Kidney epithelial cell (primary cell): ENCODE measurements around the gene USP24. TPM values are rescaled to one million over a fixed set of nuclear protein-coding genes. Genes with fewer than 3 reads are reported as not detected.

ENCODE experiments used
- DNase-seq: peaks from one replicate; pipeline ENCODE4 v3.0.0-alpha.2; 2010; ENCODE audit warnings: low read depth
- H3K27me3 ChIP-seq: 2 replicates; pipeline ENCODE4 v1.6.0; 2011; ENCODE audit warnings: low read length; ENCODE audit not compliant: control insufficient read depth, insufficient read depth
- H3K36me3 ChIP-seq: 2 replicates; pipeline ENCODE4 v1.5.1; 2011; ENCODE audit warnings: low read length; ENCODE audit not compliant: control insufficient read depth, insufficient read depth
- H3K4me3 ChIP-seq: 2 replicates; pipeline ENCODE4 v1.5.1; 2011; ENCODE audit warnings: low read depth, mild to moderate bottlenecking, control low read depth, low read length
- CTCF ChIP-seq: IDR thresholded peaks from 2 replicates; pipeline ENCODE4 v1.5.1; 2011; ENCODE audit warnings: mild to moderate bottlenecking, moderate library complexity, low read length, control low read depth, inconsistent platforms; ENCODE audit not compliant: insufficient read depth, poor library complexity, severe bottlenecking
- total RNA-seq: library from RNA; depleted of rRNA; stranded (reverse); fragments of >200 nt; gene quantifications from 2 replicates; pipeline ENCODE4 v1.2.3, GENCODE V29; 2015

Gene USP24
- total RNA-seq, 1 donor from 2014 or later, result 27.2 TPM

GRCh38 chr1:55252942-55253589 lies 37.9 kb upstream of the USP24 start:
- Histone ChIP-seq H3K36me3 (no peaks in the 10 kb centered on the region), H3K27me3 (no peaks in the 10 kb centered on the region), H3K4me3 (no peak overlapping the region)
- no peak for TF ChIP-seq CTCF
- DNase-seq, result no peak

GRCh38 chr1:55250399-55251075 lies 35.4 kb upstream of the USP24 start:
- no peak overlapping the region for H3K4me3 ChIP-seq
- H3K36me3 ChIP-seq, result no peaks in the 10 kb centered on the region
- DNase-seq, result no peak
- no peak for TF ChIP-seq CTCF
- H3K27me3 ChIP-seq, result no peaks in the 10 kb centered on the region

GRCh38 chr1:55249646-55250398 lies 34.7 kb upstream of the USP24 start:
- Histone ChIP-seq H3K4me3 (no peak overlapping the region), H3K27me3 (no peaks in the 10 kb centered on the region), H3K36me3 (no peaks in the 10 kb centered on the region)
- DNase-seq, result no peak
- no peak for TF ChIP-seq CTCF

- H3K4me3 ChIP-seq, result no peak overlapping the region
- TF ChIP-seq CTCF, result no peak
- no peaks in the 10 kb centered on the region for H3K36me3 ChIP-seq
- no peak for DNase-seq
- H3K27me3 ChIP-seq, result no peaks in the 10 kb centered on the region
Observed at GRCh38 chr1:55246896-55247295, 31.7 kb upstream of the USP24 start.

- Histone ChIP-seq H3K27me3 (no peaks in the 10 kb centered on the region), H3K36me3 (no peaks in the 10 kb centered on the region), H3K4me3 (no peak overlapping the region)
- no peak for DNase-seq
- TF ChIP-seq CTCF, result no peak
Observed at GRCh38 chr1:55246331-55246730, 31.2 kb upstream of the USP24 start.
